Stimulated activated CD4-positive, alpha-beta T cell treated with anti-CD3 and anti-CD28 coated beads, TNF-alpha, amount 100 ng/mL, for 1 hour (primary cell): Measurements from ENCODE around the gene DBR1.
A peak's percentile ranks its signal among the peaks of the same experiment; 100 is the strongest.
"Not testable (repeated sequence)": the region's sequence is repeated elsewhere in the genome, so short reads cannot be mapped to it uniquely, and the experiment has no call there.

ENCODE experiments used
- DNase-seq, 3 donors: peaks; one replicate each; pipeline ENCODE4 v3.0.0-alpha.2; 2020; ENCODE audit warnings: low read depth in 3 of 3, low spot score in 1 of 3

The DBR1 gene

GRCh38 chr3:138186803-138187295, 12.1 kb upstream of the DBR1 start:
- peak; percentile 70 to 82 (median 76) for DNase-seq

- DNase-seq, result no peak
These were observed 11.5 kb upstream of the DBR1 start for GRCh38 chr3:138186221-138186620.

GRCh38 chr3:138184994-138185393, 10.3 kb upstream of the DBR1 start:
- DNase-seq, result no peak

- no peak for DNase-seq
These were observed 5.8 kb upstream of the DBR1 start for GRCh38 chr3:138180375-138181029.

GRCh38 chr3:138173769-138174420, 826 bp downstream of the DBR1 start:
- no peak for DNase-seq

- DNase-seq, result no peak
These were observed 2.1 kb downstream of the DBR1 start for GRCh38 chr3:138172625-138173024.

- DNase-seq, result no peak
These were observed 9.7 kb downstream of the DBR1 start for GRCh38 chr3:138165061-138165460.

- DNase-seq, result no peak
These were observed 17.0 kb downstream of the DBR1 start for GRCh38 chr3:138157743-138158142.

GRCh38 chr3:138154534-138154933, 20.2 kb downstream of the DBR1 start:
- DNase-seq, result no peak

GRCh38 chr3:138148503-138148902, 26.2 kb downstream of the DBR1 start:
- DNase-seq, result no peak

- not testable (repeated sequence) for DNase-seq
These were observed 32.5 kb downstream of the DBR1 start for GRCh38 chr3:138142181-138142580.

- no peak for DNase-seq
These were observed 33.8 kb downstream of the DBR1 start for GRCh38 chr3:138140940-138141339.

- DNase-seq, result no peak
These were observed 35.0 kb downstream of the DBR1 start for GRCh38 chr3:138139691-138140090.

- no peak for DNase-seq
These were observed 36.9 kb downstream of the DBR1 start for GRCh38 chr3:138137861-138138260.

- no peak for DNase-seq
These were observed 38.5 kb downstream of the DBR1 start for GRCh38 chr3:138136201-138136600.

GRCh38 chr3:138135833-138136194, 38.9 kb downstream of the DBR1 start:
- DNase-seq, result no peak

- DNase-seq, result no peak
These were observed 39.4 kb downstream of the DBR1 start for GRCh38 chr3:138135146-138135832.

GRCh38 chr3:138132239-138132638, 42.5 kb downstream of the DBR1 start, which contains the start of gene A4GNT:
TSS of gene A4GNT (minus strand) at chr3:138132390. CDS start at chr3:138131256, 1,134 bp downstream.
- DNase-seq, result no peak

GRCh38 chr3:138127636-138128365, 46.9 kb downstream of the DBR1 start:
- DNase-seq, result no peak

GRCh38 chr3:138125548-138126221, 49.0 kb downstream of the DBR1 start:
- DNase-seq, result no peak
